Measurements from ENCODE around the gene CTR9. TPM values are rescaled to one million over a fixed set of nuclear protein-coding genes. Genes with fewer than 3 reads are reported as not detected.

Gene CTR9
- total and polyA plus RNA-seq, 9 of the 15 experiments (the other 6 are each of a cell fraction or from before 2014, with no cell fraction given) = 25.4 to 79.3 (median 47.3) TPM

GRCh38 chr11:10805741-10806140 is 54.7 kb downstream of the CTR9 start:
- H3K4me3 ChIP-seq = no peak overlapping the region

More at GRCh38 chr11:10805741-10806140, 54.7 kb downstream of the CTR9 start:
- in situ Hi-C loops (cut with MboI) (no loop called here), intact Hi-C loops (cut with micrococcal nuclease) (no loop called here)
- H2AFZ ChIP-seq (ENCODE audit: low read depth, low read length) = no peak overlapping the region
- CTCF ChIA-PET (ENCODE audit: low intra/inter-chr PET ratio) = interaction anchor here (0.6 kb wide), 1 partner anchor 50 kb away, joined by 4 read pairs; no protein-coding TSS in a partner anchor
- WGBS (ENCODE audit: insufficient coverage, low coverage, missing lambda C conversion rate) = 87% methylated on average over 8 of the region's 8 CpGs
- no peak overlapping the region for H3K9ac ChIP-seq (ENCODE audit: insufficient read depth in 1 of 2, low read depth in 2 of 2, low read length in 2 of 2)
- peaks cover 62% of the 10 kb centered on the region for H3K79me2 ChIP-seq (ENCODE audit: control insufficient read depth, insufficient read depth, low read length)
- no peak overlapping the region; the same call in 2 of the 3 replicates for H3K27ac ChIP-seq (ENCODE audit: extremely low read depth, low read depth, low read length)
- DNase-seq (ENCODE audit: extremely low read depth in 1 of 4, low spot score in 3 of 4) = no peak
- peaks cover 70% of the 10 kb centered on the region for H3K36me3 ChIP-seq (ENCODE audit: control insufficient read depth, insufficient read depth, low read length)
- POLR2A ChIA-PET = interaction anchor here (0.7 to 7.7 kb wide), 7 partner anchors 8 to 94 kb away, joined by 3 to 105 read pairs (median 3); no protein-coding TSS in a partner anchor
- no peaks in the 10 kb centered on the region for H3K9me3 ChIP-seq (replicated peaks; ENCODE audit: control insufficient read depth, insufficient read depth, low read depth, low read length)
- ATAC-seq = no peak
- BruUV-seq (replicated peaks) = no TSS peak
- peaks cover 11 to 13% of the 10 kb centered on the region in 2 experiments; a peak in 4 of 5 replicates for H3K4me1 ChIP-seq (replicated peaks in 1 of 2; ENCODE audit: control insufficient read depth in 2 of 2, insufficient read depth in 2 of 2, low read length in 2 of 2)
- H4K20me1 ChIP-seq (replicated peaks; ENCODE audit: control insufficient read depth, insufficient read depth, low read length) = peaks cover 3% of the 10 kb centered on the region; the same call in 1 of the 2 replicates
- TF ChIP-seq NCOR1 (IDR thresholded peaks at IDR 0.05) (no peak), ZNF589 (CRISPR knock-in tag; IDR thresholded peaks at IDR 0.05; ENCODE audit: low read depth) (no peak), DPF2 (IDR thresholded peaks at IDR 0.05) (no peak), KLF13 (tag; IDR thresholded peaks at IDR 0.05; ENCODE audit: borderline replicate concordance, low read depth) (no peak), CEBPG (CRISPR knock-in tag; IDR thresholded peaks at IDR 0.05) (peak; percentile 67; the same call in 1 of the 2 replicates), CEBPG (tag; conservative IDR thresholded peaks at IDR 0.05 in 1 of 2, IDR thresholded peaks at IDR 0.05 in 1 of 2) (peak; percentile 32 to 57; a peak in 1 of 4 replicates)
- TF ChIP-seq, protein P1, sequence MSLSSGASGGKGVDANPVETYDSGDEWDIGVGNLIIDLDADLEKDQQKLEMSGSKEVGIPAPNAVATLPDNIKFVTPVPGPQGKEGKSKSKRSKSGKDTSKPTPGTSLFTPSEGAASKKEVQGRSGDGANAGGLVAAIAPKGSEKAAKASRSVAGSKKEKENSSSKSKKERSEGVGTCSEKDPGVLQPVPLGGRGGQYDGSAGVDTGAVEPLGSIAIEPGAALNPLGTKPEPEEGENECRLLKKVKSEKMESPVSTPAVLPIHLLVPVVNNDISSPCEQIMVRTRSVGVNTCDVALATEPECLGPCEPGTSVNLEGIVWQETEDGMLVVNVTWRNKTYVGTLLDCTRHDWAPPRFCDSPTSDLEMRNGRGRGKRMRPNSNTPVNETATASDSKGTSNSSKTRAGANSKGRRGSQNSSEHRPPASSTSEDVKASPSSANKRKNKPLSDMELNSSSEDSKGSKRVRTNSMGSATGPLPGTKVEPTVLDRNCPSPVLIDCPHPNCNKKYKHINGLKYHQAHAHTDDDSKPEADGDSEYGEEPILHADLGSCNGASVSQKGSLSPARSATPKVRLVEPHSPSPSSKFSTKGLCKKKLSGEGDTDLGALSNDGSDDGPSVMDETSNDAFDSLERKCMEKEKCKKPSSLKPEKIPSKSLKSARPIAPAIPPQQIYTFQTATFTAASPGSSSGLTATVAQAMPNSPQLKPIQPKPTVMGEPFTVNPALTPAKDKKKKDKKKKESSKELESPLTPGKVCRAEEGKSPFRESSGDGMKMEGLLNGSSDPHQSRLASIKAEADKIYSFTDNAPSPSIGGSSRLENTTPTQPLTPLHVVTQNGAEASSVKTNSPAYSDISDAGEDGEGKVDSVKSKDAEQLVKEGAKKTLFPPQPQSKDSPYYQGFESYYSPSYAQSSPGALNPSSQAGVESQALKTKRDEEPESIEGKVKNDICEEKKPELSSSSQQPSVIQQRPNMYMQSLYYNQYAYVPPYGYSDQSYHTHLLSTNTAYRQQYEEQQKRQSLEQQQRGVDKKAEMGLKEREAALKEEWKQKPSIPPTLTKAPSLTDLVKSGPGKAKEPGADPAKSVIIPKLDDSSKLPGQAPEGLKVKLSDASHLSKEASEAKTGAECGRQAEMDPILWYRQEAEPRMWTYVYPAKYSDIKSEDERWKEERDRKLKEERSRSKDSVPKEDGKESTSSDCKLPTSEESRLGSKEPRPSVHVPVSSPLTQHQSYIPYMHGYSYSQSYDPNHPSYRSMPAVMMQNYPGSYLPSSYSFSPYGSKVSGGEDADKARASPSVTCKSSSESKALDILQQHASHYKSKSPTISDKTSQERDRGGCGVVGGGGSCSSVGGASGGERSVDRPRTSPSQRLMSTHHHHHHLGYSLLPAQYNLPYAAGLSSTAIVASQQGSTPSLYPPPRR (CRISPR knock-in tag; IDR thresholded peaks at IDR 0.05; ENCODE audit: borderline replicate concordance) = no peak
- TF ChIP-seq, protein P2, sequence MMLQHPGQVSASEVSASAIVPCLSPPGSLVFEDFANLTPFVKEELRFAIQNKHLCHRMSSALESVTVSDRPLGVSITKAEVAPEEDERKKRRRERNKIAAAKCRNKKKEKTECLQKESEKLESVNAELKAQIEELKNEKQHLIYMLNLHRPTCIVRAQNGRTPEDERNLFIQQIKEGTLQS (IDR thresholded peaks at IDR 0.05) = peak; percentile 50; the same call in 1 of the 2 replicates
- TF ChIP-seq, protein P2 (CRISPR knock-in tag; conservative IDR thresholded peaks at IDR 0.05) = no peak
- TF ChIP-seq, protein P3, sequence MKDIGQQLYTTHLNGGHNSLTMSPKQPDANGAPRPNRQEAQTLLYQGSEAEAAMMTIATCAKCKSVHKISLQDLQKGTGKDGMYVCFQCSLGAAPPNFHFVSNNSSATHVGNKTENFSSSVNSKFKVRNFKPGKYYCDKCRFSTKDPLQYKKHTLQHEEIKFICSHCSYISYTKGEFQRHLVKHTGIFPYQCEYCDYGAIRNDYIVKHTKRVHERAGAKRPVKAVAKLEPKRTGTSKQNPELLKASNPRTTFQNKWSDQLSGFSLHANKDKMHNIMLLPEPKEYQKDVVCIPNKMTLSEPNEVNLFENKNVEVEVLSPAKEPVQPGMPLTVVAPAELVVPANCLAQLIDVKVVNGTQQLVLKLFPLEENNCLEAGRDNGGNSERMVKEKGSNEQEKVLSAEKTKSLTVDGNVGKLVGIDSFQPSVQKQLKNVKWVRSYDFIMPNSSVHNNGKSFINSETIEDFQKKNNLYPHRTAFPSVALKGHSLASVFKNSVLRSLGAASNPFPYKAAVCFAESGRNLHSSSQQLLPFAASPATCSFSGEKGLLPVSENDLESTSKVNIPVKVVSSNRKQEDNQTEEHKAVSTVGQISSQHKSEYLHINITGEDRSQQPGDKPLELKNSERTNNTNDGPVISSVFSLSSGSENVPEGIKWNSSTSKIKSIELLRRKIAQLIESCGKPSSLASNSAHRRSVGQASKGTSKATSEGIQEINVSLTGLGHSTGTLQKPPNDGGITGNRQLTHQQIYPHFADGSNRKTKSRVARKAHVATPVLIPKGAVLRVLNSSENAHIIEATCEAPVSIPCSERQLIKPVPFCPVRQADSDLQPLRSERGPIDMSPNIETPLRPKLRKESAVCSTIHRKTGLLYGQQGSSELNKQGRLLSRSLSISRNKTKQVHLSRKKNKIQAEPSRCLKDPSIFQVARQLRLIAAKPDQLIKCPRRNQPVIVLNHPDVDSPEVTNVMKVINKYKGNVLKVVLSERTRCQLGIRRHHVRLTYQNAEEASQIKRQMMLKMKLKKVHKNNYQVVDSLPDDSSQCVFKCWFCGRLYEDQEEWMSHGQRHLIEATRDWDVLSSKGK (CRISPR knock-in tag; IDR thresholded peaks at IDR 0.05) = no peak
- TF ChIP-seq, protein P4, sequence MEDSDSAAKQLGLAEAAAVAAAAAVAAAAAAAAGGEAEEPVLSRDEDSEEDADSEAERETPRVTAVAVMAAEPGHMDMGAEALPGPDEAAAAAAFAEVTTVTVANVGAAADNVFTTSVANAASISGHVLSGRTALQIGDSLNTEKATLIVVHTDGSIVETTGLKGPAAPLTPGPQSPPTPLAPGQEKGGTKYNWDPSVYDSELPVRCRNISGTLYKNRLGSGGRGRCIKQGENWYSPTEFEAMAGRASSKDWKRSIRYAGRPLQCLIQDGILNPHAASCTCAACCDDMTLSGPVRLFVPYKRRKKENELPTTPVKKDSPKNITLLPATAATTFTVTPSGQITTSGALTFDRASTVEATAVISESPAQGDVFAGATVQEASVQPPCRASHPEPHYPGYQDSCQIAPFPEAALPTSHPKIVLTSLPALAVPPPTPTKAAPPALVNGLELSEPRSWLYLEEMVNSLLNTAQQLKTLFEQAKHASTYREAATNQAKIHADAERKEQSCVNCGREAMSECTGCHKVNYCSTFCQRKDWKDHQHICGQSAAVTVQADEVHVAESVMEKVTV (CRISPR knock-in tag; IDR thresholded peaks at IDR 0.05) = no peak
- no peak for FAIRE-seq
- no peaks in the 10 kb centered on the region for H3K27me3 ChIP-seq (ENCODE audit: control insufficient read depth in 2 of 2, insufficient read depth in 2 of 2, low read length in 2 of 2)
- H3K4me2 ChIP-seq (ENCODE audit: insufficient read depth, low read length) = no peak overlapping the region
- H3K9me1 ChIP-seq (ENCODE audit: control insufficient read depth, insufficient read depth, low read length) = no peaks in the 10 kb centered on the region
